ENCODE measurements around the gene SERTAD4.

SERTAD4 gene

DNA sequence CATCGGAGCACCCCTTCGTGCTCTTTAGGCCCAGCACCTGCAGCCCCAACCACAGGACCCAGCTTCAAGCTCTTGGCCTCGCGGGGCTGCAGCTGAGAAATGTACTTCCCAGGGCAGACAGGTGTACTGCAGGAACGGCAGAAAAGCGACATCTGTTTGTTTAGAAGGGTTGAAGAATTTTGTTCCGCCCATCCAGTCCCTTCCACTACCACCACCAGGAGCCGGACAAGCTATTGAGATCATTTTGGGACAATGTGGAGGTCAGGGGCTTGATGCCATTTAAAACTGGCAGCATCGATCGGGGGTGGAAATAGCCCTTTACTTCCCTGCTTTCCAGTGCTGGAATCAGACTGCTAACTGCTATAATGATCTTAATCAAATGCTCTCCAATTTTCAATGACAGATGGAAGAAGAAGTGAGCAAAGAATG lies 1.7 kb downstream of the SERTAD4 start:
- H3K27me3 ChIP-seq (ENCODE audit: insufficient read depth, poor library complexity, severe bottlenecking): peaks cover 48% of the 10 kb centered on the region
- no peak for DNase-seq (ENCODE audit: low read depth in 1 of 2, low spot score in 1 of 2)
- TF ChIP-seq POLR2AphosphoS5 (IDR thresholded peaks at IDR 0.05; ENCODE audit: low read depth) (no peak), SPI1 (IDR thresholded peaks at IDR 0.05; ENCODE audit: borderline replicate concordance, low read depth) (no peak), GABPA (IDR thresholded peaks at IDR 0.05; ENCODE audit: low read depth) (no peak)
- TF ChIP-seq, protein P1, sequence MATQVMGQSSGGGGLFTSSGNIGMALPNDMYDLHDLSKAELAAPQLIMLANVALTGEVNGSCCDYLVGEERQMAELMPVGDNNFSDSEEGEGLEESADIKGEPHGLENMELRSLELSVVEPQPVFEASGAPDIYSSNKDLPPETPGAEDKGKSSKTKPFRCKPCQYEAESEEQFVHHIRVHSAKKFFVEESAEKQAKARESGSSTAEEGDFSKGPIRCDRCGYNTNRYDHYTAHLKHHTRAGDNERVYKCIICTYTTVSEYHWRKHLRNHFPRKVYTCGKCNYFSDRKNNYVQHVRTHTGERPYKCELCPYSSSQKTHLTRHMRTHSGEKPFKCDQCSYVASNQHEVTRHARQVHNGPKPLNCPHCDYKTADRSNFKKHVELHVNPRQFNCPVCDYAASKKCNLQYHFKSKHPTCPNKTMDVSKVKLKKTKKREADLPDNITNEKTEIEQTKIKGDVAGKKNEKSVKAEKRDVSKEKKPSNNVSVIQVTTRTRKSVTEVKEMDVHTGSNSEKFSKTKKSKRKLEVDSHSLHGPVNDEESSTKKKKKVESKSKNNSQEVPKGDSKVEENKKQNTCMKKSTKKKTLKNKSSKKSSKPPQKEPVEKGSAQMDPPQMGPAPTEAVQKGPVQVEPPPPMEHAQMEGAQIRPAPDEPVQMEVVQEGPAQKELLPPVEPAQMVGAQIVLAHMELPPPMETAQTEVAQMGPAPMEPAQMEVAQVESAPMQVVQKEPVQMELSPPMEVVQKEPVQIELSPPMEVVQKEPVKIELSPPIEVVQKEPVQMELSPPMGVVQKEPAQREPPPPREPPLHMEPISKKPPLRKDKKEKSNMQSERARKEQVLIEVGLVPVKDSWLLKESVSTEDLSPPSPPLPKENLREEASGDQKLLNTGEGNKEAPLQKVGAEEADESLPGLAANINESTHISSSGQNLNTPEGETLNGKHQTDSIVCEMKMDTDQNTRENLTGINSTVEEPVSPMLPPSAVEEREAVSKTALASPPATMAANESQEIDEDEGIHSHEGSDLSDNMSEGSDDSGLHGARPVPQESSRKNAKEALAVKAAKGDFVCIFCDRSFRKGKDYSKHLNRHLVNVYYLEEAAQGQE (IDR thresholded peaks at IDR 0.05; ENCODE audit: insufficient replicate concordance, low read depth): no peak
- TF ChIP-seq, protein P2, sequence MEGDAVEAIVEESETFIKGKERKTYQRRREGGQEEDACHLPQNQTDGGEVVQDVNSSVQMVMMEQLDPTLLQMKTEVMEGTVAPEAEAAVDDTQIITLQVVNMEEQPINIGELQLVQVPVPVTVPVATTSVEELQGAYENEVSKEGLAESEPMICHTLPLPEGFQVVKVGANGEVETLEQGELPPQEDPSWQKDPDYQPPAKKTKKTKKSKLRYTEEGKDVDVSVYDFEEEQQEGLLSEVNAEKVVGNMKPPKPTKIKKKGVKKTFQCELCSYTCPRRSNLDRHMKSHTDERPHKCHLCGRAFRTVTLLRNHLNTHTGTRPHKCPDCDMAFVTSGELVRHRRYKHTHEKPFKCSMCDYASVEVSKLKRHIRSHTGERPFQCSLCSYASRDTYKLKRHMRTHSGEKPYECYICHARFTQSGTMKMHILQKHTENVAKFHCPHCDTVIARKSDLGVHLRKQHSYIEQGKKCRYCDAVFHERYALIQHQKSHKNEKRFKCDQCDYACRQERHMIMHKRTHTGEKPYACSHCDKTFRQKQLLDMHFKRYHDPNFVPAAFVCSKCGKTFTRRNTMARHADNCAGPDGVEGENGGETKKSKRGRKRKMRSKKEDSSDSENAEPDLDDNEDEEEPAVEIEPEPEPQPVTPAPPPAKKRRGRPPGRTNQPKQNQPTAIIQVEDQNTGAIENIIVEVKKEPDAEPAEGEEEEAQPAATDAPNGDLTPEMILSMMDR (IDR thresholded peaks at IDR 0.05; ENCODE audit: insufficient read depth, low read length): no peak
- no peak overlapping the region for H3K27ac ChIP-seq (replicated peaks)
- no peak overlapping the region for H3K4me3 ChIP-seq (replicated peaks; ENCODE audit: insufficient read depth, low read length)

DNA sequence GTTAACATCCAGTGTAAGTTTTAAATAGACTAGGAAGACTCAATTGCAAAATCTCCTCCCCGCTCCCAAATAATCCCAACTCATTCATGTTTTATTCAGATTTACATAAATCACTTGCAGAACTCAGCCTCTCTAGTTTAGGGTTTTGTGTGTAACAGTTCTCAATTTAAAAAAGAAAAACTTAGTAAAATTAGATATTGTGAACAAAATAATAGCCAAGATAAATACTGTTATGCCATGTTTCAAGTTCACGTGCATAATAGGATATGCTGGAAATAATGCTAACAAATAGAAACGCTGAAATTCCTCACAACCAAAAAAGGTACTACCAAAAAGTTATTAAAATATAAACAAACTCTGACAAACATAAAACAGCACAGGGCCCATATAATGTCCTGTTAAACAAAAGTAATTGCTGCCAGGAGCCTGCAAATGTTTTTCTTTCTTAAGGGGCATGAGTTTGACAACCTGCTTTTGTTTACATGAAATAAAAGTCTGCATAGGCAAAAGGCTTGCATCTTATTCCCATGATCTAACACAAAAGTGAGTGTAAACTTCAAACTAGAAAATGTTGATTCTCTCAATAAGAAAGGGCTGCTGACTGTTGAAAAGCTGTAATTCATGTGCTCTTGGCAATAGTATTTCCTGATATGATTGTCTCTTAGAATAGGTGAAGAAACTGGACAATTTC lies 2.9 kb downstream of the SERTAD4 start:
- H3K27me3 ChIP-seq (ENCODE audit: insufficient read depth, poor library complexity, severe bottlenecking): peaks cover 46% of the 10 kb centered on the region
- TF ChIP-seq SPI1 (IDR thresholded peaks at IDR 0.05; ENCODE audit: borderline replicate concordance, low read depth) (no peak), GABPA (IDR thresholded peaks at IDR 0.05; ENCODE audit: low read depth) (no peak), POLR2AphosphoS5 (IDR thresholded peaks at IDR 0.05; ENCODE audit: low read depth) (no peak)
- TF ChIP-seq, protein P1 (IDR thresholded peaks at IDR 0.05; ENCODE audit: insufficient replicate concordance, low read depth): no peak
- TF ChIP-seq, protein P2 (IDR thresholded peaks at IDR 0.05; ENCODE audit: insufficient read depth, low read length): no peak
- no peak overlapping the region for H3K27ac ChIP-seq (replicated peaks)
- DNase-seq (ENCODE audit: low read depth in 1 of 2, low spot score in 1 of 2): no peak
- H3K4me3 ChIP-seq (replicated peaks; ENCODE audit: insufficient read depth, low read length): no peak overlapping the region

DNA sequence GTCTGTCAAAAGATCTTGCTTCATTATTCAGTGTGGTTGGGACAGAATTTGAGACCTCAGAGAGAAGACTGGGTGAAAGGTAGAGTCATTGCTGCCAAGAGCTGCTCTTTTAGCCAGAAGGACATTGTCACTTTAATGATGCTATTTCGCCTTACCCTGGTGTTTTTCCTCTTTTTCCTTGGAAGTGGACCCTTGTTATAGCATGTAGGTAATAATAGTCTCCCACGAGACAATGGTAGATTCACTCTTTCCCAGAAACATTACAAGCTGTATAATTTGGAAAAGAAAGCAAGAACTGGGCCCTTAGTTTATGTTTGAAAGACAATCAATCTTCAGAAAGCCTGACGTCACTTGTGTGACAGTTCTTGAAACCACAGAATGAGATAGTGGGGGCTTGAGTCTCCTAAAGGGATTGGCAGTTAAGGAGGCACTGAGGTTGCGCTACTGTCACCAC lies 3.8 kb downstream of the SERTAD4 start:
- Histone ChIP-seq H3K4me3 (replicated peaks; ENCODE audit: insufficient read depth, low read length) (no peak overlapping the region), H3K27me3 (ENCODE audit: insufficient read depth, poor library complexity, severe bottlenecking) (peaks cover 38% of the 10 kb centered on the region), H3K27ac (replicated peaks) (no peak overlapping the region)
- no peak for DNase-seq (ENCODE audit: low read depth in 1 of 2, low spot score in 1 of 2)
- TF ChIP-seq POLR2AphosphoS5 (IDR thresholded peaks at IDR 0.05; ENCODE audit: low read depth): no peak
- no peak for TF ChIP-seq SPI1 (IDR thresholded peaks at IDR 0.05; ENCODE audit: borderline replicate concordance, low read depth)
- TF ChIP-seq GABPA (IDR thresholded peaks at IDR 0.05; ENCODE audit: low read depth): no peak
- TF ChIP-seq, protein P1 (IDR thresholded peaks at IDR 0.05; ENCODE audit: insufficient replicate concordance, low read depth): no peak
- TF ChIP-seq, protein P2 (IDR thresholded peaks at IDR 0.05; ENCODE audit: insufficient read depth, low read length): no peak
